ENCODE data around the gene TRIM14. TPM values are rescaled to one million over a fixed set of nuclear protein-coding genes. Genes with fewer than 3 reads are reported as not detected.

Gene TRIM14
- total and polyA plus RNA-seq, 2 of the 4 experiments (the other 2 are of a cell fraction), result 3.0 to 8.5 TPM

GRCh38 chr9:98108531-98109031 lies 10.4 kb downstream of the TRIM14 start:
- 0 out of 2 replicates have a peak, but pooled peaks cover 2% of the 10 kb centered on the region for H3K9me3 ChIP-seq (ENCODE audit: control insufficient read depth, insufficient read depth, low read length)
- no peak overlapping the region for H3K27ac ChIP-seq (ENCODE audit: insufficient read depth, low read length)
- in situ Hi-C loops (cut with MboI; ENCODE audit: low sequenced_read_pairs), result no loop called here
- no peak overlapping the region for H2BK5ac ChIP-seq (ENCODE audit: low read depth, low read length, poor library complexity, severe bottlenecking)
- no peaks in the 10 kb centered on the region for H3K4me1 ChIP-seq (ENCODE audit: control insufficient read depth, insufficient read depth, low read length)
- H3K23ac ChIP-seq (ENCODE audit: low read depth, low read length), result no peak overlapping the region
- no peak overlapping the region for H4K5ac ChIP-seq (ENCODE audit: low read depth, low read length)
- no TSS peak for BruUV-seq (replicated peaks)
- H3K4me3 ChIP-seq (ENCODE audit: insufficient read depth, low read depth, low read length), result no peak overlapping the region
- no peak overlapping the region for H2BK20ac ChIP-seq (ENCODE audit: low read depth, low read length)
- H2BK15ac ChIP-seq (ENCODE audit: low read depth, low read length), result no peak overlapping the region
- 80% methylated on average over 1 of the region's 5 CpGs; no CpG with 5 or more reads in 1 of the 2 experiments for WGBS, 2 experiments (ENCODE audit: extremely low coverage in 2 of 2, insufficient read length in 1 of 2)
- no peak overlapping the region for H4K8ac ChIP-seq (ENCODE audit: low read depth in 2 of 2, low read length in 2 of 2)
- ChIA-PET CTCF (interaction anchor here (0.7 to 1.6 kb wide), 2 partner anchors 13 to 97 kb away, joined by 3 read pairs; no protein-coding TSS in a partner anchor), POLR2A (ENCODE audit: unreplicated experiment) (no interaction called here)
- H2AK5ac ChIP-seq (ENCODE audit: low read depth, low read length), result no peak overlapping the region
- no peak overlapping the region for H3K18ac ChIP-seq (ENCODE audit: low read depth, low read length)
- no peaks in the 10 kb centered on the region for H4K20me1 ChIP-seq (ENCODE audit: insufficient read depth, low read length)
- no peak overlapping the region for H4K91ac ChIP-seq (ENCODE audit: insufficient read depth, low read depth, low read length)
- no peaks in the 10 kb centered on the region for H3K9me1 ChIP-seq (ENCODE audit: insufficient read depth, low read length)
- no peak overlapping the region for H2AFZ ChIP-seq (replicated peaks; ENCODE audit: low read length, poor library complexity)
- H2AK9ac ChIP-seq (replicated peaks; ENCODE audit: low read depth, low read length, poor library complexity), result no peak overlapping the region
- H3K14ac ChIP-seq (replicated peaks; ENCODE audit: low read depth, low read length), result no peak overlapping the region
- no peaks in the 10 kb centered on the region for H3K27me3 ChIP-seq (ENCODE audit: control insufficient read depth, insufficient read depth, low read length)
- H3K56ac ChIP-seq (ENCODE audit: extremely low read depth, insufficient read depth, low read length), result no peak overlapping the region
- intact Hi-C loops (cut with micrococcal nuclease), result no loop called here
- DNase-seq (no peak), ATAC-seq (ENCODE audit: low read depth) (no peak)
- no peaks in the 10 kb centered on the region for H3K36me3 ChIP-seq (ENCODE audit: control insufficient read depth, insufficient read depth, low read length)
- no peak overlapping the region for H3K9ac ChIP-seq (ENCODE audit: low read depth, low read length)
- H3K4me2 ChIP-seq (ENCODE audit: low read depth, low read length), result no peak overlapping the region
- TF ChIP-seq MAZ (IDR thresholded peaks at IDR 0.05; ENCODE audit: borderline replicate concordance, low read depth, low read length) (no peak), MXI1 (IDR thresholded peaks at IDR 0.05; ENCODE audit: borderline replicate concordance, low read depth, low read length) (no peak), MAFK (IDR thresholded peaks at IDR 0.05; ENCODE audit: low read depth, low read length) (no peak), POLR2A (IDR thresholded peaks at IDR 0.05; ENCODE audit: low read depth, low read length) (no peak), RAD21 (IDR thresholded peaks at IDR 0.05; ENCODE audit: low read length) (no peak), USF2 (IDR thresholded peaks at IDR 0.05; ENCODE audit: low read depth, low read length) (no peak), RFX5 (IDR thresholded peaks at IDR 0.05; ENCODE audit: low read depth, low read length) (no peak), FOS (IDR thresholded peaks at IDR 0.05; ENCODE audit: low read depth, low read length) (no peak), CHD1 (IDR thresholded peaks at IDR 0.05; ENCODE audit: low read depth, low read length) (no peak), CEBPB (IDR thresholded peaks at IDR 0.05; ENCODE audit: low read depth, low read length) (no peak), CTCF (conservative IDR thresholded peaks at IDR 0.05; ENCODE audit: low read depth, low read length) (no peak), ELK1 (IDR thresholded peaks at IDR 0.05; ENCODE audit: borderline replicate concordance, low read depth, low read length) (no peak), BHLHE40 (IDR thresholded peaks at IDR 0.05; ENCODE audit: low read depth, low read length) (no peak), RCOR1 (IDR thresholded peaks at IDR 0.05; ENCODE audit: insufficient replicate concordance, low read length) (no peak), SMC3 (IDR thresholded peaks at IDR 0.05; ENCODE audit: low read depth, low read length) (no peak), NFE2L2 (IDR thresholded peaks at IDR 0.05; ENCODE audit: low read depth, low read length) (no peak)
- dilution Hi-C loops (cut with HindIII; ENCODE audit: low sequenced_read_pairs, unreplicated experiment), result no loop called here
- H3K4ac ChIP-seq (ENCODE audit: low read depth, low read length), result no peak overlapping the region
- H2BK120ac ChIP-seq (ENCODE audit: low read depth, low read length), result no peak overlapping the region
- no peaks in the 10 kb centered on the region; a peak in 1 of 4 replicates for H3K79me1 ChIP-seq (ENCODE audit: low read depth in 1 of 2, low read length in 2 of 2)

Data from IMR-90 (cell line).